ENCODE results near the gene PDS5B. TPM values are rescaled to one million over a fixed set of nuclear protein-coding genes. Genes with fewer than 3 reads are reported as not detected.

The PDS5B gene
- total and polyA plus RNA-seq, 2 of the 8 experiments (the other 6 are each of a cell fraction or from before 2014, with no cell fraction given) = 5.5 to 54.6 TPM

DNA sequence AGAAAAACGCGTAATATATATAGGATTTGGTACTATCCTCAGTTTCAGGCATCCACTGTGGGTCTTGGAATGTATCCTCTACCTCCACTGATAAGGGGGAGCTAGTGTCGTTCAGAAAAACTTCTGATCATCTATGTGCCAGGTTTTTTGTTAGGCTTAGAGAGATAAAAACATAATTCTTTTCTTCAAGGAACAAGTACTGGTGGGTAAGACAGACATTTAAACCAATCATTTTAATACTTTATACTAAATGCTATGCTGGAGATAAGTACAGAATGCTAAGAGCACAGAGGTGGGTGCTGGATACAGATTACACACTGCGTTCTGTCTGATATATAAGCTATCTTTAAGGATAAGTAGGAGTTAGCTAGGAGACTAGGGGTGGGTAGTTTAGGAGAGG, 166.1 kb downstream of the PDS5B start:
- Histone ChIP-seq H3K36me3 (ENCODE audit: control insufficient read depth in 2 of 4, insufficient read depth in 4 of 4, low read length in 3 of 4) (peaks cover 0 to 6% (median 4%) of the 10 kb centered on the region in 4 experiments; a peak in 3 of 8 replicates), H3K4me1 (replicated peaks in 1 of 4; ENCODE audit: control insufficient read depth in 3 of 4, insufficient read depth in 4 of 4, low read length in 3 of 4) (no peaks in the 10 kb centered on the region), H3K9me3 (ENCODE audit: insufficient read depth in 2 of 2, low read depth in 1 of 2, low read length in 1 of 2) (no peaks in the 10 kb centered on the region), H3K23ac (ENCODE audit: insufficient read length) (no peak overlapping the region), H3K56ac (replicated peaks; ENCODE audit: insufficient read length, low read depth, low read length) (no peak overlapping the region), H2BK20ac (ENCODE audit: low read length) (no peak overlapping the region), H2AFZ (ENCODE audit: low read length) (no peak overlapping the region), H4K5ac (ENCODE audit: insufficient read length, low read depth, low read length) (no peak overlapping the region), H3K18ac (ENCODE audit: extremely low read depth, low read length) (no peak overlapping the region), H3K27ac (ENCODE audit: low read depth, low read length) (no peak overlapping the region), H3K4me3 (ENCODE audit: extremely low read depth in 1 of 4, insufficient read depth in 2 of 4, low read depth in 3 of 4, low read length in 4 of 4) (no peak overlapping the region), H2BK120ac (replicated peaks; ENCODE audit: low read depth, low read length) (no peak overlapping the region), H2AK5ac (ENCODE audit: low read depth, low read length) (no peak overlapping the region), H2BK5ac (ENCODE audit: low read depth, low read length) (no peak overlapping the region), H3K4ac (replicated peaks; ENCODE audit: insufficient read length, low read depth, low read length) (no peak overlapping the region), H4K8ac (ENCODE audit: extremely low read depth, insufficient read depth, low read length) (no peak overlapping the region), H3K14ac (ENCODE audit: insufficient read length) (no peak overlapping the region), H3K79me2 (ENCODE audit: control insufficient read depth in 1 of 2, insufficient read depth in 2 of 2, low read length in 2 of 2) (no peaks in the 10 kb centered on the region), H3K4me2 (ENCODE audit: insufficient read depth in 1 of 2, low read depth in 2 of 2, low read length in 2 of 2) (no peak overlapping the region), H2BK12ac (ENCODE audit: low read depth, low read length) (no peak overlapping the region), H2BK15ac (ENCODE audit: low read length) (no peak overlapping the region), H3K79me1 (ENCODE audit: low read depth, low read length) (no peaks in the 10 kb centered on the region), H3K27me3 (replicated peaks in 1 of 4; ENCODE audit: control insufficient read depth in 3 of 4, extremely low read depth in 1 of 4, insufficient read depth in 3 of 4, low read length in 3 of 4) (no peaks in the 10 kb centered on the region), H3K23me2 (ENCODE audit: low read depth, low read length) (no peaks in the 10 kb centered on the region), H3K9ac (replicated peaks in 1 of 4; ENCODE audit: extremely low read depth in 1 of 4, low read depth in 3 of 4, low read length in 3 of 4) (no peak overlapping the region), H4K20me1 (replicated peaks in 1 of 2; ENCODE audit: control insufficient read depth in 1 of 2, insufficient read depth in 2 of 2, low read length in 2 of 2) (no peaks in the 10 kb centered on the region), H4K91ac (replicated peaks; ENCODE audit: insufficient read length, low read length) (no peak overlapping the region)
- FAIRE-seq = no peak
- WGBS, 2 experiments (ENCODE audit: extremely low coverage in 1 of 2, insufficient coverage in 1 of 2, insufficient read length in 1 of 2, insufficient replicate concordance in 2 of 2, low coverage in 1 of 2, low lambda C conversion rate in 2 of 2, missing lambda C conversion rate in 1 of 2) = 87% methylated on average over 4 of the region's 4 CpGs; no CpG with 5 or more reads in 1 of the 2 experiments
- no peak for DNase-seq (ENCODE audit: low read depth in 1 of 2, low spot score in 2 of 2)
- POLR2A ChIA-PET (ENCODE audit: partially characterized antibody) = no interaction called here
- CTCF ChIA-PET (ENCODE audit: partially characterized antibody) = no interaction called here
- TF ChIP-seq, protein P1, sequence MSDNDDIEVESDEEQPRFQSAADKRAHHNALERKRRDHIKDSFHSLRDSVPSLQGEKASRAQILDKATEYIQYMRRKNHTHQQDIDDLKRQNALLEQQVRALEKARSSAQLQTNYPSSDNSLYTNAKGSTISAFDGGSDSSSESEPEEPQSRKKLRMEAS (IDR thresholded peaks at IDR 0.05) = no peak
- TF ChIP-seq BRCA1 (IDR thresholded peaks at IDR 0.05; ENCODE audit: low read depth, low read length) (no peak), CHD1 (IDR thresholded peaks at IDR 0.05; ENCODE audit: low read depth, low read length) (no peak), NRF1 (IDR thresholded peaks at IDR 0.05; ENCODE audit: low read depth, low read length) (no peak), HDAC6 (IDR thresholded peaks at IDR 0.05; ENCODE audit: low read depth, low read length) (no peak), MAFK (IDR thresholded peaks at IDR 0.05; ENCODE audit: low read depth, low read length) (no peak), RAD21 (IDR thresholded peaks at IDR 0.05 in 1 of 2, conservative IDR thresholded peaks at IDR 0.05 in 1 of 2; ENCODE audit: low read depth in 2 of 2, low read length in 2 of 2) (no peak), SIX5 (IDR thresholded peaks at IDR 0.05; ENCODE audit: low read depth, low read length) (no peak), KDM4A (IDR thresholded peaks at IDR 0.05; ENCODE audit: low read depth, low read length, severe bottlenecking) (no peak)

All from H1 (cell line).